A673 (cell line): ENCODE measurements around the gene ADK.

ENCODE experiments used
- CTCF ChIP-seq: fragments of 300-800, 200-600 bp; sonication (generic); conservative IDR thresholded peaks from 2 replicates; pipeline ENCODE4 v1.5.1; 2017; ENCODE audit warnings: low read depth, mild to moderate bottlenecking, antibody characterized with exemption, low read length, moderate library complexity, mixed read lengths
- EZH2 ChIP-seq: fragments of 200-600 bp; sonication (generic); IDR thresholded peaks from 2 replicates; pipeline ENCODE4 v1.6.1; 2017; ENCODE audit warnings: borderline replicate concordance, low read depth, mild to moderate bottlenecking, mixed read lengths, antibody characterized with exemption, low read length; ENCODE audit not compliant: poor library complexity, severe bottlenecking

GRCh38 chr10:74379474-74379873, 228.5 kb downstream of the ADK start:
- no peak for TF ChIP-seq CTCF
- no peak for TF ChIP-seq EZH2
